MM.1S (cell line): ENCODE results near the gene MZF1.

Experiments
- DNase-seq: peaks from one replicate; pipeline ENCODE4 v3.0.0-alpha.2; 2015
- H2AFZ ChIP-seq: fragments of 300-600 bp; sonication (generic); 2 replicates; pipeline ENCODE4 v1.6.0; 2016; ENCODE audit warnings: antibody characterized with exemption, low read length
- H3F3A ChIP-seq: fragments of 300-600 bp; sonication (generic); 2 replicates; pipeline ENCODE4 v1.6.1; 2016; ENCODE audit warnings: mild to moderate bottlenecking, antibody characterized with exemption, low read length, moderate library complexity, mixed read lengths; ENCODE audit not compliant: insufficient read depth
- H3K27ac ChIP-seq: fragments of 300-600 bp; sonication (generic); 2 replicates; pipeline ENCODE4 v1.5.1; 2016; ENCODE audit warnings: mild to moderate bottlenecking, low read length
- H3K27me3 ChIP-seq: fragments of 300-600 bp; sonication (generic); replicated peaks from 2 replicates; pipeline ENCODE4 v1.6.0; 2016; ENCODE audit warnings: low read length; ENCODE audit not compliant: insufficient read depth
- H3K36me3 ChIP-seq: fragments of 300-600 bp; sonication (generic); replicated peaks from 2 replicates; pipeline ENCODE4 v1.6.1; 2016; ENCODE audit warnings: mild to moderate bottlenecking, low read length, mixed read lengths; ENCODE audit not compliant: insufficient read depth
- H3K4me1 ChIP-seq: fragments of 300-600 bp; sonication (generic); 2 replicates; pipeline ENCODE4 v1.6.1; 2016; ENCODE audit warnings: low read length, mixed read lengths
- H3K4me2 ChIP-seq: fragments of 300-600 bp; sonication (generic); 2 replicates; pipeline ENCODE4 v1.6.0; 2016; ENCODE audit warnings: low read depth, low read length
- H3K4me3 ChIP-seq: fragments of 300-600 bp; sonication (generic); 2 replicates; pipeline ENCODE4 v1.5.1; 2016; ENCODE audit warnings: low read length, mixed read lengths
- H3K79me2 ChIP-seq: fragments of 300-600 bp; sonication (generic); 2 replicates; pipeline ENCODE4 v1.6.1; 2016; ENCODE audit warnings: mixed run types, low read length, mixed read lengths
- H3K9ac ChIP-seq: fragments of 300-600 bp; sonication (generic); 2 replicates; pipeline ENCODE4 v1.6.1; 2016; ENCODE audit warnings: low read length, mixed read lengths
- H3K9me2 ChIP-seq: fragments of 300-600 bp; sonication (generic); replicated peaks from 2 replicates; pipeline ENCODE4 v1.6.1; 2016; ENCODE audit warnings: mild to moderate bottlenecking, low read length, mixed read lengths; ENCODE audit not compliant: insufficient read depth
- H3K9me3 ChIP-seq: fragments of 300-600 bp; sonication (generic); replicated peaks from 2 replicates; pipeline ENCODE4 v1.6.1; 2016; ENCODE audit warnings: mild to moderate bottlenecking, low read length, mixed read lengths; ENCODE audit not compliant: insufficient read depth
- H4K20me1 ChIP-seq: fragments of 300-600 bp; sonication (generic); 2 replicates; pipeline ENCODE4 v1.6.1; 2016; ENCODE audit warnings: mild to moderate bottlenecking, low read length, moderate library complexity, mixed read lengths; ENCODE audit not compliant: insufficient read depth
- CTCF ChIP-seq: fragments of 300-600 bp; sonication (generic); IDR thresholded peaks from 2 replicates; pipeline ENCODE4 v1.5.1; 2016; ENCODE audit warnings: antibody characterized with exemption, low read length, mixed read lengths
- EZH2 ChIP-seq: fragments of 300-600 bp; sonication (generic); optimal IDR thresholded peaks from 2 replicates; pipeline ENCODE3; 2017; ENCODE audit warnings: low read depth, mild to moderate bottlenecking, antibody characterized with exemption, low read length, mixed read lengths
- EZH2phosphoT487 ChIP-seq: fragments of 300-600 bp; sonication (generic); IDR thresholded peaks from 2 replicates; pipeline ENCODE4 v1.6.1; 2018; ENCODE audit warnings: antibody characterized with exemption, low read length

MZF1 gene

GRCh38 chr19:58585442-58586132, 12.5 kb upstream of the MZF1 start:
- Histone ChIP-seq H3K4me3 (no peak overlapping the region), H3K9me2 (no peaks in the 10 kb centered on the region), H3K9me3 (no peaks in the 10 kb centered on the region), H3K4me2 (no peak overlapping the region), H3K36me3 (no peaks in the 10 kb centered on the region), H3F3A (no peaks in the 10 kb centered on the region), H4K20me1 (no peaks in the 10 kb centered on the region), H3K4me1 (no peaks in the 10 kb centered on the region), H3K27me3 (no peaks in the 10 kb centered on the region), H3K79me2 (no peaks in the 10 kb centered on the region), H3K27ac (no peak overlapping the region), H2AFZ (no peak overlapping the region), H3K9ac (no peak overlapping the region)
- TF ChIP-seq EZH2 (no peak), EZH2phosphoT487 (no peak), CTCF (no peak)
- no peak for DNase-seq

GRCh38 chr19:58584498-58585441, 11.6 kb upstream of the MZF1 start:
- Histone ChIP-seq H3K9me3 (no peaks in the 10 kb centered on the region), H3K4me2 (no peak overlapping the region), H3K9ac (no peak overlapping the region), H3K36me3 (no peaks in the 10 kb centered on the region), H3K27me3 (no peaks in the 10 kb centered on the region), H4K20me1 (no peaks in the 10 kb centered on the region), H3K9me2 (no peaks in the 10 kb centered on the region), H2AFZ (no peak overlapping the region), H3K4me1 (no peaks in the 10 kb centered on the region), H3K79me2 (no peaks in the 10 kb centered on the region), H3K27ac (no peak overlapping the region), H3K4me3 (no peak overlapping the region), H3F3A (no peaks in the 10 kb centered on the region)
- DNase-seq: no peak
- TF ChIP-seq EZH2phosphoT487: no peak
- TF ChIP-seq EZH2: no peak
- no peak for TF ChIP-seq CTCF

GRCh38 chr19:58582985-58583384, 9.8 kb upstream of the MZF1 start:
- H3F3A ChIP-seq: no peaks in the 10 kb centered on the region
- TF ChIP-seq EZH2 (no peak), EZH2phosphoT487 (no peak)
- no peak overlapping the region for H3K9ac ChIP-seq
- no peak overlapping the region for H3K4me2 ChIP-seq
- no peaks in the 10 kb centered on the region for H3K4me1 ChIP-seq
- DNase-seq: no peak
- no peak overlapping the region for H3K4me3 ChIP-seq
- H2AFZ ChIP-seq: no peak overlapping the region
- peaks cover 3% of the 10 kb centered on the region; the same call in 1 of the 2 replicates for H3K79me2 ChIP-seq
- H3K9me2 ChIP-seq: no peaks in the 10 kb centered on the region
- H3K27ac ChIP-seq: no peak overlapping the region
- H3K36me3 ChIP-seq: no peaks in the 10 kb centered on the region
- no peaks in the 10 kb centered on the region for H3K9me3 ChIP-seq
- H3K27me3 ChIP-seq: no peaks in the 10 kb centered on the region
- H4K20me1 ChIP-seq: no peaks in the 10 kb centered on the region
